ENCODE results near the gene CNPY4. TPM values are rescaled to one million over a fixed set of nuclear protein-coding genes. Genes with fewer than 3 reads are reported as not detected.
A peak's percentile ranks its signal among the peaks of the same experiment; 100 is the strongest.

CNPY4 gene
- total RNA-seq, 2 donors from 2014 or later: 0.99 to 2.3 TPM

GRCh38 chr7:100130608-100131453 is 11.4 kb downstream of the CNPY4 start:
- no peaks in the 10 kb centered on the region for H3K9me3 ChIP-seq
- peak in 2 of 3 donors; percentile 30 to 56 for TF ChIP-seq POLR2A (IDR thresholded peaks at IDR 0.05)
- TF ChIP-seq, protein P1, sequence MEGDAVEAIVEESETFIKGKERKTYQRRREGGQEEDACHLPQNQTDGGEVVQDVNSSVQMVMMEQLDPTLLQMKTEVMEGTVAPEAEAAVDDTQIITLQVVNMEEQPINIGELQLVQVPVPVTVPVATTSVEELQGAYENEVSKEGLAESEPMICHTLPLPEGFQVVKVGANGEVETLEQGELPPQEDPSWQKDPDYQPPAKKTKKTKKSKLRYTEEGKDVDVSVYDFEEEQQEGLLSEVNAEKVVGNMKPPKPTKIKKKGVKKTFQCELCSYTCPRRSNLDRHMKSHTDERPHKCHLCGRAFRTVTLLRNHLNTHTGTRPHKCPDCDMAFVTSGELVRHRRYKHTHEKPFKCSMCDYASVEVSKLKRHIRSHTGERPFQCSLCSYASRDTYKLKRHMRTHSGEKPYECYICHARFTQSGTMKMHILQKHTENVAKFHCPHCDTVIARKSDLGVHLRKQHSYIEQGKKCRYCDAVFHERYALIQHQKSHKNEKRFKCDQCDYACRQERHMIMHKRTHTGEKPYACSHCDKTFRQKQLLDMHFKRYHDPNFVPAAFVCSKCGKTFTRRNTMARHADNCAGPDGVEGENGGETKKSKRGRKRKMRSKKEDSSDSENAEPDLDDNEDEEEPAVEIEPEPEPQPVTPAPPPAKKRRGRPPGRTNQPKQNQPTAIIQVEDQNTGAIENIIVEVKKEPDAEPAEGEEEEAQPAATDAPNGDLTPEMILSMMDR (IDR thresholded peaks at IDR 0.05): peak; percentile 78 to 98 (median 85)
- peaks cover 42% of the 10 kb centered on the region for H3K4me1 ChIP-seq
- H3K36me3 ChIP-seq (replicated peaks in 1 of 2; ENCODE audit: insufficient read depth in 1 of 2, low read depth in 2 of 2): no peaks in the 10 kb centered on the region
- no peak overlapping the region for H3K4me3 ChIP-seq
- ATAC-seq: peak; percentile 57
- intact Hi-C loops (cut with DNase I): loop anchor here (10.0 kb wide), 2 partner anchors 84 to 204 kb away; partner anchors contain the start of gene PVRIG
- peak overlapping the region in 3 of 4 donors; percentile 56 to 87 (median 84) for H3K27ac ChIP-seq
- peak; percentile 84 to 92 (median 88) for DNase-seq
- H3K27me3 ChIP-seq: no peaks in the 10 kb centered on the region
- 3 to 5% methylated on average over 24 of the region's 24 CpGs for WGBS, 2 donors

DNA sequence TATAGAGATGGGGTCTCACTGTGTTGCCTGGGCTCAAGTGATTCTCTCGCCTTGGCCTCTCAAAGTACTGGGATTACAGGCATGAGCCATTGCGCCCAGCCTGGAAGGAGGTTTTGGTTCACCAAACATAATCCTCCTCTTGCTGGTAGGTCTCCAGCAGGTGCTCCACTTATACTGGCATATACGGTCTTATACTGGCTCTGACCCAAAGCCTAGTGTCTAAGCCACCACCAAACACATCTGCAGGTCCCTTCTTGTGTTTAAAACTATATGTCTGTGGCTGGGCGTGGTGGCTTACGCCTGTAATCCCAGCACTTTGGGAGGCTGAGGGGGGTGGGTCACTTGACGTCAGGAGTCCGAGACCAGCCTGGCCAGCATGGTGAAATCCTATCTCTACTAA is 12.7 kb downstream of the CNPY4 start:
- no peak overlapping the region for H3K4me3 ChIP-seq
- intact Hi-C loops (cut with DNase I): loop anchor here (10.0 kb wide), 2 partner anchors 83 to 203 kb away; partner anchors contain the start of gene PVRIG
- H3K4me1 ChIP-seq: peaks cover 36% of the 10 kb centered on the region
- DNase-seq: no peak
- TF ChIP-seq, protein P1 (IDR thresholded peaks at IDR 0.05): no peak
- TF ChIP-seq POLR2A (IDR thresholded peaks at IDR 0.05): no peak
- WGBS, 2 donors: 52 to 60% methylated on average over 3 to 7 of the region's 7 CpGs
- no peak overlapping the region for H3K27ac ChIP-seq
- H3K36me3 ChIP-seq (replicated peaks in 1 of 2; ENCODE audit: insufficient read depth in 1 of 2, low read depth in 2 of 2): no peaks in the 10 kb centered on the region
- no peaks in the 10 kb centered on the region for H3K9me3 ChIP-seq
- ATAC-seq: no peak
- no peaks in the 10 kb centered on the region for H3K27me3 ChIP-seq

DNA sequence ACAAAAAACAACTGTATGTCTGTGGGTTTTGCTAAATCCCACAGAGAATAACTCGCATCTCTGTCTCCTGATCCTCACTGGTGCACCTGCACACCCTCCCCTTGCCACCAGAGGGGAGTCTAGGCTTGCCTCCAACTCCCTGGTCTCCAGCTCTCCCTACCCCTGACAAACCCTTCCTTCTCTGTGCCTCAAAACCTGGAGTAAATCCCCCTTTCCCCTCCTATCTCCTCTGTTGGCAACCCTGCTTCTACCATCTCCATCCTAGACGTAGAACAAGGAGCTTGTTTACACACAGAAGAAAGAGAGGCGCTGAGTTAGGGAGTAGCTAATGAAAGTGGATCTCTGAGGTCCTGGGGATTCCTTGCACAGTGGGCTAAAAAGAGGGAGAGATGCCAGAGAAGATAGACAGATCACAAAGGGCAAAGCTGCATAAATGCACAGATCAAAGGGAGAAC is 13.3 kb downstream of the CNPY4 start:
- TF ChIP-seq POLR2A (IDR thresholded peaks at IDR 0.05): no peak
- TF ChIP-seq, protein P1 (IDR thresholded peaks at IDR 0.05): peak; percentile 71 to 98 (median 80)
- Histone ChIP-seq H3K36me3 (replicated peaks in 1 of 2; ENCODE audit: insufficient read depth in 1 of 2, low read depth in 2 of 2) (no peaks in the 10 kb centered on the region), H3K27ac (no peak overlapping the region), H3K4me3 (no peak overlapping the region), H3K9me3 (no peaks in the 10 kb centered on the region), H3K27me3 (no peaks in the 10 kb centered on the region), H3K4me1 (peaks cover 34% of the 10 kb centered on the region)
- 20 to 22% methylated on average over 3 of the region's 3 CpGs for WGBS, 2 donors
- intact Hi-C loops (cut with DNase I): loop anchor here (10.0 kb wide), 2 partner anchors 82 to 202 kb away; partner anchors contain the start of gene PVRIG
- ATAC-seq (peak; percentile 73), DNase-seq (peak; percentile 68 to 78 (median 72))

- H3K27ac ChIP-seq: no peak overlapping the region
- WGBS, 2 donors: 78 to 86% methylated on average over 12 to 13 of the region's 13 CpGs
- DNase-seq (no peak), ATAC-seq (no peak)
- H3K4me3 ChIP-seq: no peak overlapping the region
- H3K27me3 ChIP-seq: no peaks in the 10 kb centered on the region
- H3K36me3 ChIP-seq (replicated peaks in 1 of 2; ENCODE audit: insufficient read depth in 1 of 2, low read depth in 2 of 2): no peaks in the 10 kb centered on the region
- H3K9me3 ChIP-seq: no peaks in the 10 kb centered on the region
- H3K4me1 ChIP-seq: peaks cover 5% of the 10 kb centered on the region
- intact Hi-C loops (cut with DNase I): loop anchor here (10.0 kb wide), 2 partner anchors 77 to 197 kb away; partner anchors contain the start of gene PVRIG
- TF ChIP-seq, protein P1 (IDR thresholded peaks at IDR 0.05): no peak
- no peak for TF ChIP-seq POLR2A (IDR thresholded peaks at IDR 0.05)
Measured at GRCh38 chr7:100137851-100138760, 18.7 kb downstream of the CNPY4 start.

Measured in body of pancreas (tissue), 4 donors.